Embryonic facial prominence (tissue), 1 donor: ENCODE measurements around the gene JAG1.
"Not testable (repeated sequence)": the region's sequence is repeated elsewhere in the genome, so short reads cannot be mapped to it uniquely, and the experiment has no call there.

Experiments used
- DNase-seq: peaks from one replicate; pipeline ENCODE4 v3.0.0-alpha.2; 2016; ENCODE audit errors: extremely low spot score

JAG1 gene

DNA sequence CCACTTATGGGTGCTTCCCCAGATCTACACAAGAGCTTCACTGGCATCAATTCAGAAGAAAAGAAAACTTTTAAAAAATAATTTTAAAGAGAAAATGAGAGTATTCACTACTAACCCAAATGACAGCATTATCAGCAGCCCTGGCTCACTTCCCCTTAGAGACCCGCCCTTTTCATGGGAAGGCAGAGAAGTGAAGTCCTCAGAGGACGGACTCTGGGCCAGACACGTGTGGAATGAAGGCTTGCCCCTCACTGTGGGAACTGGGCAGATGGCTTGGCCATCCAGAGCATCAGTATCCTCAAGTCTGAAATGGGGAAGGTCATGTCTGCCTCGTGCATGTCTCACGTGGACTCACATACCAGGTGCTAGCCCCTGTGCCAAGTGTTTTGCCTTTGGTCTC is 63.5 kb downstream of the JAG1 start:
- no peak for DNase-seq

- no peak for DNase-seq
These were observed 64.0 kb downstream of the JAG1 start for GRCh38 chr20:10609770-10610169.

DNA sequence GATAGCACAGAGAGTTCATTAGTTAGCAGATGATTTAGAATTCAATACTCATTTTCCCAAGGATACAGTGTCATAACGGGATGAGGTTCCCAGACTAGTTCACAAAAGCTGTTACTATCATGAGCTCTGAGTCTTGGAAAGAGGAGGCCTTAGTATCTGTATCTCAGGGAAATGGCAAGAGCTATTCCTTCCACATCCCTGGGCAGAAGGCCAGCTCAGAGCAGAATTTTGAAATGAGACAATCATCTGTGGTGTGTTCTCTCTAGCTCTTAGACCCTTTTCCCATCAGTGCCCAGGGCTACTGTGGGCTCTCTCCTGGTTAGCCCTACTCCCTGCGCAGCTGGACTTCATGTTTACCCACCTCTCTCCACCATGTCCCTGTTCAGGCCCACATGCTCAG is 64.5 kb downstream of the JAG1 start:
- no peak for DNase-seq

- DNase-seq, result no peak
These were observed 68.1 kb downstream of the JAG1 start for GRCh38 chr20:10605547-10606195.

DNA sequence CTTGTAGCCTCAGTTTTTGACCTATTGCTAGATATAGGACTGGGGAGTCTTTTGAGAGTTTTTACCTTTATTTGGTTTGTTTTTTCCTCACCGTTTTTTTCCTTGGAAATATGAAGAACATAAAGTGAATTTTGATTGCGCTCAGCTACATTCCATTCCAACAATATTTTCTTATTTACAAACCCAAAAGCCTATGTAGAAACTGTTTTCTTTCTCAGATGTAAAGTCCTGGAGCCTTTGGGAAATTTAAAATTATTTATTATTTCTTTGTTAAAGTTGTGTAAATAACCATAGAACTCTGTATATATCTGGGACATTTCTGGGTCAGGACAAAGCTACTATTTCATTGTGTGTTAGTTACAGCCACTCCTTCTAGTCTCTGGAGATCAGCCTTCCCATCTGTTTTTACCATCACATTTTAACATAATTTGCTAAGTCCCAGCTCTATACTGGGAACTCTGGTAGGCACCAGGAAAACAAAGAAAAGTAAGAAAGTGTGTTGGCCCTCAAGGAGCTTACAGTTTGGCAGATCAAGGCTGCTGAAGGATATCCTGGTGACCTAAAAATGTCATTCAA is 68.8 kb downstream of the JAG1 start:
- DNase-seq, result no peak

DNA sequence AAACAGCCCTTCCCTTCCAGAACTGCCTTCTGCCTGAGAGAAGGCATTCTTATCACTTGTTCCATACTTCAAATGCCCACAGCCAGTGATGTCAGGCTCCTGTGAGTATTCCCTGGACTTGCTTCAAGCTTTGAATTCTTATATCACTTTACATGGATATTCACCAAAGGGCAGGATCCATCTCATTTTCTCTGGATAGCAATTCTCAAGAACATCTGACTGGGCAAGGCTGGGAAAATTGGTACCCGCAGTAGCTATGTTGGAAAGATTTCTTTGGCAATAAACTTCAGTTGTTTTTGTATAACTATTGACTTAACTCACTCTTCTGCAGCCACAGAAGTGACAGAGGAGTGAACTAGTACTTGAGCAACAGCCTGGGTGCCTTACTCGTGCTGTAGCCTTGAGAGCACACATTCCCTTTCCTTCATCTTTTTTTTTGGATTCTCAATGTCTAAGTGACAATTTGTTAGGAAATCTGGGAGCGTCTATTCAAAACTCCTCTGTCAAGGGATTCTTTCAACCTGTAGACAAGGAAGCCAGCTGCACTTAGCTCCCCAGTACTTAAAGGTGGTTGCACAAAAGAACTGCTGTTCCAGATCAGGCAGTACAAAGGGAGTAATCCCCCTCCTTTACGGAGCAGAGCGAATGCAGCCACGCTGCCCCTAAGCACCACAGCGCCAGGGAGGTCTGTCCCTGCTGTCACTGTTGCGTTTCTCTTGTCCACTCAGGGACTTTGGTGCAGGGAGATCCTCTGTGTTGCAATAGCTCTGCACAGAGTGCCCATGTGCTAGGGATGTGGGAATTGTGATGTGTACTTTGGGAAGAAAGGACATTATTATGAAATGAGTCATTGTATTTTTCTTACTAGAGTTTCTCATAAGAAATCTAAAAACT is 69.6 kb downstream of the JAG1 start:
- no peak for DNase-seq

DNA sequence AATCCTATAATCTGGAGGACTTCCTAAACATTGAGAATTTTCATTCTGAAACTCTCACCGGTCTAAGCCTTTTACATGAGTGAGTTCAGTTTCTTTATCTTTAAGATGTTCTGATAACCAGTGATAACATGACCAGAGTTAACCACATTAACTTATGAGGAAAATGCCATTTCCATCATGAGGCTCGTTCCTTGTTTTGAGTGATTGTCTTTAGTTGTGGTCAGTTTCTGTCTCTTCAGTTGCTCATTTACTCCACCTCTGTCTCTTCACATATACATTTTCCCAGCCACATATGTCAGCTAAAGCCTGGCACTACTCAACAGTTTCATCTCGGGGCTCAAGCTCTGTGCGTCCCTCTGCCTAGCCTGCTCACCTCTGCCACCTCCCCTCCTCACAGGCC is 70.4 kb downstream of the JAG1 start:
- no peak for DNase-seq

GRCh38 chr20:10602221-10602871 is 71.5 kb downstream of the JAG1 start:
- DNase-seq, result no peak

GRCh38 chr20:10597637-10598036 is 76.2 kb downstream of the JAG1 start:
- DNase-seq, result no peak

DNA sequence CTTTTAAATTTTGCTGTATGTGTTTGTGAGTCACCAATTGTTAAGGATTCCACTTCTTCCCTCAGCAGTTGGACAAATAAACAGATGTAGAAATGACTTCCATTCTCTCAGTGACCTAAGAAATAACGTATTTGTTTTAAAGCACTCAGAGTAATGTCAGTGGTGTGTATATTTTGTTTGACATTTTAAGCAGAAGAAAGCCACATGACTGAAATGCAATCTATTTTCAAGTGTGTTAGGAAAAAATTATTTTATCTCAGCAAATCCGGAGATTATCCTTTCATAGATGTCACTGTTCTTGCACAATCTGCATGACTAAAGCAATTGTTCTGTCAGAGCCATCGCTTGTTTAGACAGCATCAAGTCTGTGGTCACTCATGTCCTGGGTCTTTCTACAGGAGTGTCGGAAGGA is 77.1 kb downstream of the JAG1 start:
- DNase-seq, result no peak

GRCh38 chr20:10595985-10596384 is 77.8 kb downstream of the JAG1 start:
- no peak for DNase-seq

GRCh38 chr20:10595266-10595665 is 78.5 kb downstream of the JAG1 start:
- no peak for DNase-seq

DNA sequence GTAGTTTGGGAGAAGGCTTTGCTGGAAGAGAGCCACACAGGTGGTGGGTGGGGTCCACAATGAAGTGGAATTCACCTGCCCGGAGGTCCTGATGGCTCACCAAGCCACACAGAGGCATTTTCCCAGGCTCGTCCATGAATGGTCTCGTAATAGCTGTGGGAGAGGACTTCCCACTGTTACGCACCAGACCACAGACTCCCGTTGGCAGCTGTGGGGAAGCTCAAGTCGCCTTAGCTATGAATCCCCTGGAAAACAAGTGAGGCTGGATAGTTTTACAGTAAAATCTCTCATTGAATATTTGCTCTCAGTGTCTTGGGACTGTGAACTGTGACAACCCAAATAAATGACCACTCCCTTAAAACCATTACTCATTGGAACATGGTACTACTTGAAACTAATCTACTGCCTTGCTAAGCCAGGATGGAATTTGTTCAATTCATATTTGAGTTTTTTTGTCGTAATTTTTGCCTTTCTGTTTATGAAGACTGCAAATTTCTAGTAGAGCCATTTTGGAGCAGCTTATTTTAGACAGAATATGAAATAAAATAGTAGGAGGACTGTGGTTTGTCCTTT is 79.4 kb downstream of the JAG1 start:
- DNase-seq, result no peak

GRCh38 chr20:10591946-10592521 is 81.8 kb downstream of the JAG1 start:
- DNase-seq, result no peak

DNA sequence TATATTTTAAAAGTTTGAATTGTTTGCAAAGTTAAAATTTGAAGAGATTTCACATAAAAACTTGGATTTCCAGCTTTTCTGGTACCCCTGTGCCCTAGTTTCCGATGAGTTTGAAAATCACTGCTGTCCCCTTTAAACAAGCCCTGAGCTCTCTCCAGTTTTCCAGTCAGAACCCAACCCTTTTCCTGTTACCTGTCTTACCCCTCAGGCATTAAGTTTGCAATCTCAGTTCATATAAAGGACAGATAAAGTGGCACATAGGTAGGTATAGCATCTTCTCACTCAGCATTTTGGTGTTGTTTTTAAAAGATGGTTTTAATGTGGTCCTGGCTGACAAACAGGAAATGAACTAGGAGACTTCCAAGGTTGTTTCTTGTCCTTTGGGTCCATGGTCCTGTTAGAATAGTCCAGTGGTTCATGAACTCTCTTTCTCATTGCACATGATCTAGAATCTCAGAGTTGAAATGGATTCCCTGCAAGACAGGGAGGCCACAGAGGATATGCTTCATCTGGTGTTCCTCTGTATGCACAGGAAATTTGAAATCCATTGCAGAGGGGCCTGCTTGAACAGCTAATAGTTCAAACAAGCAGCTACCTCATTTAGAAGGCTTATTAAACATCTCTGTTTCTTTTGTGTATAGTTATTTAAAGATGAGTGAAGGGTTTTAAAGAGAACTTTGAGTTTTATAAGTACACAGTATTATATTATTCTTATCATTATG is 82.7 kb downstream of the JAG1 start:
- DNase-seq, result no peak

GRCh38 chr20:10590446-10590845 is 83.4 kb downstream of the JAG1 start:
- DNase-seq, result not testable (repeated sequence)
